ENCODE measurements around the gene EHD1.
A peak's percentile ranks its signal among the peaks of the same experiment; 100 is the strongest.

EHD1 gene

DNA sequence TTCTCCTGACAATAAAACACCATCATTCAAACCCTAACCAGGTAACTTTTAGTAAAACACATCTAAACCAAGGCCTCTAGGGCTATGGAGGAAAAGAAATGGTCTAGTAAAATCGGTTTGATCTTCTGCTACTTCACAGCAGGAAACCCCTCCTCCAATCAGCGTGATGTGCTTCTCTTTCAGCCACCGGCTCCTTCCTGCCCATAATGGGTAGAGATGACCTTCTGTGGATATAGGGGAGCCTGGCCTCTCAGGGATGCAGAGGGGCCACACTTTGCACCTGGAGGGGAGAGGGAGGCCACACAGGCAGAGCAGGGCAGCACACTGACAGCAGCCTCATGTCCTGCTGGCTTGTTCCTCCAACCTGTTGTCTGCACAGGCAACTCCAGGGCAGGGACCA, 6.9 kb downstream of the EHD1 start:
- no peak for DNase-seq

DNA sequence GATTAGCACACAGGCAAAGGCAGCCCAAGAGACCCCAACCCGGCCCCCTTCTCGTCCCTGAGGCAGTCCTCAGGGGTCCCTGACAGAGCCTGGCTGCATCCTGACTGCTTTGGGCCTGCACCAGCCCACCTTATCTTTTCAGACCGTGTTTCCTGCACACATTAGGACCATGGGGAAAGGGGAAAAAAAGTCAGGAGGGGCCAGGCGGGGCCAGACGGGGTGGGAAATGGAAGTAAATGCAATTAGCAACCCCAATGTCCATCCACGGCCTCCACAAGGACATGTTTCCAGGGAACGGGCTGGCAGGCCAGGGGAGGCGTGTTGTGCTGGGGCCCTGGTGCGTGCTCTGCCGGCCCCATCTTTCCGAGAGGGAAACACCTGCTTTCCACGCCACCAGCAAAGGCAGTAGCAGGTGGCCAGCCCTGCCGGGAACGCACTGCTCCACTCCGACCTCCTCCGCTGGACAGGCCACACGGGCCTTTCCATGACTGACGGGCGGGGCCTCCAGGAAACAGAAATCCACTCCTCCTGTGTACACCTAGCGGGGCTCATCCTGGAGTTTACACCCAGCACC, 7.4 kb downstream of the EHD1 start:
- DNase-seq = no peak

DNA sequence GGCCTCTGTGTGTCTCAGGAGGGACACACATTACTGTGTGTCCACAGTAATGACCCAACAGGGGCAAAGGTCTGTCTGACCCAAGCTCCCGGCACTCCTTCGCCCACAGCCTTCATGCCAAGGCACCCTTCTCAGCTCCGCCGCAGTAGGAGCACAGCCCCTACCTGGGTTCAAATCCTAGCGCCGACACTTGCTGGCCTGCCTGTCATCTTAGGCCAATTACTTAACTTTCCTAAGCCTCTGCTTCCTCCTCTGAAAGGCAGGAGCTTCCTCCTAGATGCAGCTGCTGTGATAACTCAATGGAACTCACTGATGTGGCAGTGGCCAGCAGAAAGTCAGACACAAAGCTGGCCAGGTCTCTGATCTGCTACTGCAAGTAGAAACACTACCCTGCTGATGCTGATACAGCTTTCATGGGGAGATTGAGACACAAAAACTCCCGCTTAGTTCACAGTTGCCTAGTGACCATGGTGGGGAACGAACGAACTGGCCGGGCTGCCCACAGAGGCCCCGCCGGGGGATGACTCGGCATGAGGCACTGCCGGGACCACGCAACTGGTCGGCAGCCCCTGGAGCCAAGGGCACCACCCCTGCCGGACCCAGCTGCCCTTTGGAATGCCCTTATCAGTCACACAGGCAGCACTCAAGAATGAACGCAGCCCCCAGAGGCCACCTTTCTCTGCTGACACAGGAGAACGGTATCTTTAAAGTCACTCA, 8.1 kb downstream of the EHD1 start:
- no peak for DNase-seq

DNA sequence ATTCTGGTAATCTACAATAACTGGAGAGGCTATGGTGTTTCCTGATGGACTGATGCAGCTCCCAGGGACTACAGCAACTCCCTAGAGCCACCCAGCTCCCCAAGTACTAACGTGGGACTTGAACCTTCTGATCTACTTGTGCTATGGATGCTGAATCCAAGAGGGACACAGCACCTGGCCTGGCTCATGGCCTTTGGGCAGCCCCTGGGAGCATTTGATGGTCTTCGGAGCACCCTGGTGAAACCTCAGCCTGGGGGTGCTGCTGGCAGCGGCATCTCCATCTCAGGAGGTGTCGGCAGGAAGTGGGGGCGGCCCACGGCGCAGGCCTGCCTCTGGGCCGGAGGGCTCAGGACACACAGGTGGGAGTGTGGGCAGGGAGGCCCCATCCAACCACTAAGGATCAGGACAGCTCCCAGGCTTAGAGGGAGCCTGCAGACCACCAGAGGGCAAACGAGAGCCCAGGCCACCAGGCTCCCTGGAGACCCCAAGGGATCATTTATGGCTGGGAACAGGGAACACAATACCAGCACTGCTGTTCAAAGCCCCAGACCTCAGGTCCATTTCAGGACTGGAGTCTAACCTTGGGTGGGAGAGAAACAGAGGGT, 8.7 kb downstream of the EHD1 start:
- DNase-seq = no peak

DNA sequence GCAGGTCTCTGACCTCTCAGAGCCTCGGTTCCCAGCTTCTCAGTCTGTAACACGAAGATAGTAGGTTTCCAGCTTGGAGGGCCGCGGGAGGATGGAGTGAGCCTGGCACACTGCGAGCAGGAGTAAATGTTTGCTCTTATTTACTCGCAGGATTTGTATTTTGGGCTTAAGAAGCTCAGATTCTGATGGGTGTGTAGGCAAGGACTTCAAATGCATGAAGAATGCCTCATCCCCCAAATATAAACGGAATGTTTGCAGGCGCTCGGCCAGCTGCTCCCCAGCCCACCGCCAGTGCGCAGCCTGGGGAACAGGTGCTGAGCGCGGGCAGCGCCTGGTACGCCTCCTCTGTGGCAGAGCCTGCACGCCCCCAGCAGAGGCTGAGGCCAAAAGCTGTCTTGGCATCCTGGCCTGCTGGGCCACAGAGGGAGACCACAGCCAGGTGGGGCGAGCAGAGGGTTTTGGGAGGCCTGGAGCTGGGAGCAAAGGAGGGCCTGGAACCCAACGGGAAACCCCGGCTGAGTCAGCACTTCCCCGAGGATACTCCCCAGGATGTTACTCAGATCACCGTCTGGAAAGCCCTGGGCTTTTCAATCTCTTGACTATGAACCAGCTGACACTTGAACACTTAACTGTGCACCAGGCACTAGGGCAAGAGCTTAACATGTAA, 9.4 kb downstream of the EHD1 start:
- DNase-seq = no peak

DNA sequence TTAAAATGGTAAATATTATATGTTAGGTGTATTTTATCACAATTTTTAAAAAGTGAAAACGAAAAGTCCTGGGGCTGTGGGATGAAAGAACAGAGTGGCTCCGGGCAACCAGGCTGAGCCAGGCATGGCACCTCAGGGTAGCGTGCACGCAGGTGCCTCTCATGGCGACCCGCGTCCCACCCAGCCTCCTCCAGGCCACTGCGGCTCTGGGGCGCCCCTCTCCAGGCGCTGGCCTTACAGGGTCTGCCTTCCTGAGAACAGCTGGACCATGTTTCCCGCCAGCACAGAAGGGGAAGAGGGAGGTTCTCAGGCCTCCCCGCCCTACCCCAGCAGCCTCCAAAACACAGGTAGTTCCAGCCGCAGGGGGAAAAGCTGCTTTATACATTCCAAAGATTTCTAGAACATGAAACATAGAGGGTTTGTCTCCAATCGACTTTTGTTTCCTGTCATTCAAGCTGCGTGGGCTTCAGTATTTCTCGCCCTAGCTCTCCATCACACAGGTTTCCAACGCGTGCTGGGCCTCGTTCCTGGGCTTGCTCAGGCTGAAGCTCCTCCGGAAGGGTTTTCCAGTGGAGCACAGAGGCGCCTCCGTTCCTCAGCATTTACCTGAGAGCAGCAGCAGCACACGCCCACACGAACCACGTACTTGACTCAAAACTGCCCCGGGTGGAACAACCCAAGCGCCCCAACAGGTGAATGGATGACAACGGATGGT, 10.5 kb downstream of the EHD1 start:
- DNase-seq = no peak

DNA sequence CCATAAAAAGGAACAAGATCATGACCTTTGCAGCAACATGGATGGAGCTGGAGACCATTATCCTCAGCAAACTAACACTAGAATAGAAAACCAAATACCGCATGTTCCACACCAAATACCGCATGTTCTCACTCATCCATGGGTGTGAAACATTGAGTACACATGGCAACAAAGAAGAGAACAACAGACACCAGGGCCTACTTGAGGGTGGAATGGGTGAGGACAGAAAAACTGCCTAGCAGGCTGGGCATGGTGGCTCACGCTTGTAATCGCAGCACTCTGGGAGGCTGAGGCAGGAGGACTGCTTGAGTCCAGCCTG, 12.3 kb downstream of the EHD1 start:
- no peak for DNase-seq

DNA sequence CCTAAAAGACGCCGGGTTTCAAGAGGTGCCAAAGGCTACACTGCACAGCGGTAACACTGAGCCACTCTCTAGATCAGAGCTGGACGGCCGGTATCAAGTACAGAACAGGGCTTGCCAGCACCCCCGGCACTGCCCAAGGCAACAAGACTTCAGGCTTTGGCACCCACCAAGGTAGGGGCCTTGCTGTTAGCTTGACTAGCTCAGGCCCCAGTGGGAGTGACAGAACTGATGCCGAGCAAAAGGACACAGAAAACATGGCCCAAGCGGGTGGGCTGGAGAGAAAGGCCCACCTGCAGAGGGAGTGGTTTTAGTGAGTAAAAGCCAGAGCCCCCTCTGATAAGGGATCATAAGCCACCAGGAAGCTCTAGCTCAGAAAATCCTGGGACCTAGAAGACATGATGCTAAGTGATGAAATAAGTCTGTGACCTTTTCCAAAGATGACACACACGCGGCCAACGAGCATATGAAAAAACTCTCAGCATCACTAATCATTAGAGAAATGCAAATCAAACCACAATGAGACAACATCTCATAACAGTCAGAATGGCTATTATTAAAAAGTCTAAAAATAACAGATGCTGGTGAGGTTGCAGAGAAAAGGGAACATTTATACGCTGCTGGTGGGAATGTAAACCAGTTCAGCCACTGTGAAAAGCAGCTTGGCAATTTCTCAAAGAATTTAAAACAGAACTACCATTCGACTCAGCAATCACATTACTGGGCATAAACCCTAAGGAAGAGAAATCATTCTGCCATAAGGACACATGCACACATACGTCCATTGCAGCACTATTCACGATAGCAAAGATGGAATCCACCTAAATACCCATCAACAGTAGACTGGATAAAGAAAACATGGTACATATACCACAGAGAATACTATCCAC, 12.9 kb downstream of the EHD1 start:
- no peak for DNase-seq

DNA sequence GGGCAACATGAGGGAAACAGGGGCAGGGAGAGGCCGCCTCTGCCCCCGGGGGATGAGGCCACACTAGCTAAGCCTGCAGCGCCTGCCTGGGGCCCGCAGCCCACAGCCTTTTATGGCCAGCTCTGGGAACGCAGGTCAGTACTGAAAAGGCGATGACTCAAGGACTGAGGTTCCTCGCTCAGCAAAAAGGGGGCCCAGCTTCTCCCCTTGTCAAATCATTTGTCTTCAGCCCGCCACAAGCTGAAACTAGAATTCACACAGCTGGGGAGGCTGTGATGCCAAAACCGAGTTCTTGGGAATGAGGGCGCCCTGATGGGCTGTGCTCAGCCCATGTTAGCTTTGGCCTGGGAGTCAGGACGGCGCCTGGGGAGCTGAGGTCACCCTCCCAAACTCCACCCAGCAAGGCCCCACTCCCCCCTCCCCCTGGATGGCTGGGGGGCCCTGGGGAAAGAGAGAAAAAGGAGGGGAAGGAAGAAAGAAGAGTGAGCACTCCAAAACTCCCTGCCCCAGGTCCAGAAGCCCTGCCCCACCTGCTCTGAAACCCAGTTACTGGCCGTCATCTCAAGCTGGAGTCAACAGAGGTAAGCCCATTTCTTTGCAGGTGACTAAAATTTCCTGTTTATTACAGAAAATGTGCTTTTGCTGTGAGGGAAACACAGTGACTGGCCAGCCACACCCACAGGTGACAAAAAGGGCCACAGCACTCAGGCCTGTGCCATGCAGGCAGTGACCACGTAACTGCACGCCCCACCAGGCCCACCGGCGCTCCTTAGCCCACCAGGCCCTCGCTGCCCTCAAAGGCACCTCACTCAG, 13.7 kb downstream of the EHD1 start:
- DNase-seq = no peak

DNA sequence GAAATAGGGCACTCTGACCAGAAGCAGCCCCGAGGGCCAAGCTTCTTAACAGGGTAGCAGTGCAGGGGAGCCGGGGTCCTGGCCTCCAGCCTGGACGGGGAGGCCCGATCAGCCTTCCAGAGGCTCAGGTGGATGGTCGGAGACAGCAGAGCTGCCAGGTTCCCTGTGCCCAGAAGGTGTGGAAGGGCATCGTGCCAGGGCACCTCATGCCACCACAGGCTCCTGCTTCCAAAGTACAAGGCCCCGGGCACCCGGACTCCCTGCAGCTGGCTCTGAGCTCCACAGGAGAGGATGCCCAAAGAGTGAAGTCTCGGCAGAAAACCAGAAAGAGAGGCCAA, 14.3 kb downstream of the EHD1 start:
- no peak for DNase-seq

DNA sequence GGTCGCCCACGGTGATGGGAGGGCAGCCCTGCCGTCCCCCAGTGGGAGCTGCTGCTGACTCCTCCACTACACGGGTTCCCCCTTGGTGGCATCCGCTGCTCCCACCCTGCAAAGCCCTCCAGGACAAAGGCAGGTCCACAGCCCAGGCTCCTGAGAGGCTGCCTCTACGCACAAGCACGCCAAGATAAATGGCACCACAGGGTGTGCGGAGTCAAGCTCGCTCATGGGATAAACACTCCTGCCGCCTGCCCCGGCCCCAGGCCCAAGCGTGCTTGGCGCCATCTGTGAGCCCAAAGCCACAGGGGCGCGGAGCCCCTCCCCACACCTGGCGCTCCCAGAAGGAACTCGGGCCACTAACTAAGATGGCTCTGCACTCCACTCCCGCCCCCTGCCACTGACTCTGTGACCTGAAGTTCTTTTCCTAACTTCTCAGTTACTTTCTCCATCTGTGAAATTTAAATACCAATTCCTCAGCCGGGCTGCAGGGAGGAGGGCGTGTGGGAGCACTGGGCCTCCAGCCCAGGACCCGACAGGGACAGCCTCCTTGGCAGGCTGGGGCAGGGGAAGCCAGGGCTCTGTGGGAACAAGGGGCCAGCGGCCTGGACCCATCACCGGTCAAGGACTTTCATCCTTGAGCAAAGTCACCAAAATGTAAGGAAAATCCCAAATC, 14.9 kb downstream of the EHD1 start:
- DNase-seq = peak; percentile 27

DNA sequence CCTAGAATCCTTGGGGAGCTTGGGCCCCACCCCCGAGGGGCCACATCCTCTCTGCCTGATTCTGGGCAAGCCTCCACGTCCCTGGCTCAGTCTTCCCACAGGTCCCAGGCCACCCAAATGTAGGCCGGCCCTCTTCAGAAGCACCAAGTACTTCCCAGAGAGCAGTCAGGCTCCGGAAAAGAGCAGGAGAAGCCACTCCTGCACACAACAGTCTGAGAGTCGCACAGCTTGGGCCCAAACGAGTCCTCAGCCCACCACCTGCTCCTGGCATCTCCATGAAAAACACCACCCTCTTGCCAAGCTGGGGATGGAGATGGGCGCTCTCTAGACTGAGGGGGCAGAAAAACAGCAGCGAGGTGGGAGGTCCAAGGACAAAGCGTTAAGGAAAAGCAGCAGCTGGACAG, 15.4 kb downstream of the EHD1 start:
- DNase-seq = peak; percentile 42

DNA sequence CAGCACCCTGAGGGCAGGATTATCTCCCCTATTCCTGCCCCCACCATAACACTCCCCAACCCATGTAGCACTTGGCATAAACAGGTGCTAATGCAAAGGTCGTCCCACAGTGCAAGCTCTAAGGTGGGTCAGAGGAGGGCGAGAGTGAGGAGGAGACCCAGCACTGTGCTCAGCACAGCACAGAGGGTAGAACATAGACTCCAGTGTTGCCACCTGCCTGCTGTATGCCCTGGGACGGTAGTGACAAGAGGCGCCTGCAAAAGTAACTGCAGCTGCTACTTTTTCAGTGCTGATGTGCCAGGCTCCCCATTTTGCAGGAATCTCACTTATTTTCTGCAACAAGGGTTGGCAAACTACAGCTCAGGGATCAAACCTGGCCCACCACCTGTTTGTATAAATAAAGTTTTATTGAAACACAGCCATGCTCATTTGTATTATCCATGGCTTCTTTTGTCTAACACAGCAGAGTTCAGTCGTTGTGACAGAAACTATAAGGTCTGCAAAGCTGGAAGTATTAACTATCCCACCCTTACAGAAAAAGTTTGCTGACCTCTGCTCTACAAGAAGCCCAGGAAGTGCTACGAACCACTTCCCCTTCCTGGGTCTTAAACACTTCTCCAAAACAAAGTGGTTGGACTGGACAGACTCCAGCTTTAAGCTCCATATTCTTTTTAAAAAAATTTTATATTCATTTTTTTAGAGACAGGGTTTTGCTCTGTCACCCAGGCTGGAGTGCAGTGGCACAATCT, 17.0 kb downstream of the EHD1 start:
- no peak for DNase-seq

DNA sequence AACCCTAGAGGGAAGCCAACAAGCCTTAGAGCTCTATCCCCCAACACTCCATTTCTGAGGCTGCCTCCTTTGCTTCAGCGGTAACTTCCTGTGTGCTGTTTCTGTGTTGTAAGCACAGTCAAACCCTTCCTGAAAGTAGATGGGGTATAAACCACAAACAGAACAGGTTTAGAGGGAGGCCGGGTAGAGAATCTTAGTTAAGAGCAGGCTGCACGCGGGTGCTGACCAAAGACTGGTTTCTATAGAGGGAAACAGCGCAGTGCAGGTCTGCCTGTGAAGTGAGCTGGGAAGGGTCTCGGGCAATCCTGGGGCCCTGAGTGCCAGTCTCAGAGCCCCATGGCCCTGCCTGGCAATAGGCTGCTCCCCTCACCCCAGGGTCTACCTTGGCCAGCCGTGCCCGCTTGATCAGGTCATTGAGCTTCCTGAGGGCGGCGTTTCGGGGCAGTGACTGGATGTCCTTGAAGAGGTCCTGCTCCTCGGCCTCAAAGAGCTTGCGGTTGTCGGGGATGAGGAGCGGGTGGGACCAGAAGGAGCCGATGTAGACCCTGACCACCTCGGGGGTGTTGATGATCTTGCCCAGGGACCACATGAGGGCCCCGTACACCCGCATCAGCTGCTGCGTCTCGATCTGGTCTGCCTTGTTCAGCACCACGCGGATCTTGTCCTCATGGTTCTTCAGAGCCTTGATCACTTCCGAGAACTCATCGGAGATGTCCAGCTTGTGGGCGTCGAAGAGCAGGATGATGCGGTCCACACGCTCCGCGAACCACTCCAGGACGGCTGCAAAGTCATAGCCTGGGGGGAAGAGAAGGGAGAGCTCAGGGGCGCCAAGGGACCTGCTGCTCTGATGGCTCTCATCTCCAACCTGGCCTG, 18.6 kb downstream of the EHD1 start:
- no peak for DNase-seq

DNA sequence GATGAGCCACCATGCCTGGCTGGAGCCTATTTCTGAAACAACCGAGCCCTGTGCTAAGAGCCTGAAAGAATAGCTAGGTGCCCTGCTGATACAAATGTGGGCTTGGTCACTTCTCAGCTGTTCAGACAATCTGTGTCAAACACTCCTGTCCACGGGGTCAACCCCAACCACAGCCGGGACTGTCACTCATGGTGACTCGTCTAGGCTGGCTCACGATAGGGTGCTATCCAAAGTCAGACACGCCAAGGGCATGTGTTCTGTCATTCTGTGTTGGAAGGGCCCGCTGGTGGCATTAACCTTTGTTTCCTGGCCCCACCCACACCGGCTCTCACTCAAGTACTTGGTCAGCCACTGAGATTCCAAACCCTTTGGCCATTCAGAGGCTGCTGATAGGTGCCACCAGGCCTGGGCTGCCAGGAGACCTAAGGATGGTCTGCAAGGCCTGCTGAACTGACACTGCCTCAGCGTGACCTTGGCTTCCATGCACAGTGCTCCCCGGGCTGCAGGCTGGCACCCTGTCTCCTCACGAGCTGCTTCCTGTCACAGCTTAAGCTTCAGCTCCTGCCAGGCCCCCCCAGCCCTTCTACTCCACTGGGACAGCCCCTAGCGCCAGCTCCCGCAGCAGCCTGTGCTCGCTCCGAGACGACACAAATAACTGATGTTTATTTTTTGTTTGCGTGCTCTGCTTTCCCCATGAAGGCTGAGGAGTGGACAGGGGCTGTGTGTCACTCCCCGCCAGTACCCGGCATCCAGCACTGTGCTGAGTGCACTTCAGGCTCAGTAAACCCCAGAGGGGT, 19.8 kb downstream of the EHD1 start:
- no peak for DNase-seq

DNA sequence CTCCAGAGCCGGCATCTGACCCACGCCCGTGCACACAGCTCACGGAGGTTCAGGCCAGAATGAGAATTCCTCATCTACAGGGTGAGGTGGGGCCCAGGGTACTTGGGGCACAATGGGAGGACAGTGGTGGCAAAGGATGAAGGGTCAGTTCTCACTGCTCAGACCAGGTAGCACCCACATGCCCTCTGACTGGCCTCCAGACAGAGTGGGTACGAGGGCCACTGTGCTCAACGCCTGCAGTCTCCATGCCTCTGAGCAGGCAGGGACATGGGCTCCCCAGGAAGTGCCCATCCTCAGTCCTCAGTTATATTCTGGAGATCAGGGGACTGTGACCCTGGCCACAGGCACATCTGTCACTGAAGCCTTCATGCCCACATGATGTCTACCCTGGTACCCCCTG, 20.9 kb downstream of the EHD1 start:
- DNase-seq = no peak

DNA sequence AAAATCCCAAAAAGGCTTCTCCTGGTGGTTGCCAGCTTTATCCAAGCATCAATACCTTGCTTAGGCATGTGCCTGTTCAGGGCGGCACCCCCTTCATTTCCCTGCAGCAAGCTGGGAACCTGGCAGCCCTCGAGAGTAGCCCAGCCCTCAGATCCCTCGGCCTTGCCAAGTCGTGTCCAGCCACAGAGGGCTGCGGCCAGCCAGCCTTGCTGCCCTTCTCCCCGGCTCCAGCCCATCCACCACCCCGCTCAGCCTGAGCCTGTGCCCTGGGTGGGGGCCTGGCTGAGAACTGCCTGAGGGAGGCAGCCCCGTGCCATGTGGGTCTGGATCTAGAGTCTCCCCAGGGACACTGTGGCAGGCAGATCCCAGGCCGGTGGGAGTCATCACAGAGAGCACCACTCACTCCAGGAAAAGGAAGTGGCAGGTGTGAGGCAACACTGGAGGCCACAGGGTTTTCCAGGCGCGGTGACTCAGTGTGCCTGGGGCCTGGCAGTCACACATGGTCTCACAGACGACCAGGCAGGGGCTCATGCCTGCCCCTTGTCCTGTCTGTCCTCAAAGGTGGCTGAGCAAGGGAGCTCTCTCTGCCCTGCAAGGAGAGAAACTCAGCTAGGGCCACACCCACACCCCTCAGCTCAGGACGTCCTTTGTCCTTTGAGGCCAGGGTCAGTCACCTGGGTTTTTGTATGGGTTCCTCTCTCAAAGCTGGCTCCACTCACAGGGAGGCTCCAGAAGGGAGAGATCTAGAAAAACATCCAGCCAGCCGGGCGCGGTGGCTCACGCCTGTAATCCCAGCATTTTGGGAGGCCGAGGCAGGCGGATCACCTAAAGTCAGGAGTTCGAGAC, 21.8 kb downstream of the EHD1 start:
- DNase-seq = no peak

All from DMS 273 treated with DMSO at 0.1 percent for 48 hours (cell line).